Dedifferentiated amniotic fluid mesenchymal stem cell (primary cell): ENCODE results near the gene MRPS22.
"Not testable (repeated sequence)": the region's sequence is repeated elsewhere in the genome, so short reads cannot be mapped to it uniquely, and the experiment has no call there.

Source experiments
- DNase-seq: peaks from one replicate; pipeline ENCODE4 v3.0.0-alpha.2; 2016; ENCODE audit errors: extremely low spot score

The MRPS22 gene

GRCh38 chr3:139396707-139397106, 52.9 kb downstream of the MRPS22 start:
- no peak for DNase-seq

- DNase-seq: not testable (repeated sequence)
These were observed 57.3 kb downstream of the MRPS22 start for GRCh38 chr3:139401155-139401554.
